Ectodermal cell (in vitro differentiated cells): Measurements from ENCODE around the gene CACYBP. TPM values are rescaled to one million over a fixed set of nuclear protein-coding genes. Genes with fewer than 3 reads are reported as not detected.
A peak's percentile ranks its signal among the peaks of the same experiment; 100 is the strongest.

ENCODE experiments used
- H3K27ac ChIP-seq: 2 replicates; pipeline ENCODE4 v1.7.0; 2013; ENCODE audit warnings: mild to moderate bottlenecking, low read depth, low read length; ENCODE audit not compliant: insufficient read depth, poor library complexity, severe bottlenecking
- H3K27me3 ChIP-seq: 2 replicates; pipeline ENCODE4 v1.7.0; 2013; ENCODE audit warnings: mild to moderate bottlenecking, low read length; ENCODE audit not compliant: insufficient read depth, control insufficient read depth, poor library complexity, severe bottlenecking
- H3K36me3 ChIP-seq: one replicate; pipeline ENCODE4 v1.7.0; 2013; ENCODE audit warnings: low read length; ENCODE audit not compliant: control insufficient read depth, insufficient read depth
- H3K4me1 ChIP-seq: one replicate; pipeline ENCODE4 v1.7.0; 2013; ENCODE audit warnings: low read length; ENCODE audit not compliant: control insufficient read depth, insufficient read depth
- H3K4me3 ChIP-seq: 2 replicates; pipeline ENCODE4 v1.7.0; 2013; ENCODE audit warnings: low read depth, low read length, control low read depth; ENCODE audit not compliant: insufficient read depth
- H3K9me3 ChIP-seq: 2 replicates; pipeline ENCODE4 v1.7.0; 2013; ENCODE audit warnings: mild to moderate bottlenecking, low read length, moderate library complexity; ENCODE audit not compliant: control insufficient read depth
- WGBS, 2 experiments: methylation state at CpG; one replicate each; pipeline ENCODE4 v1.1.7; 2013; ENCODE audit warnings: missing lambda C conversion rate in 2 of 2; 5-methylcytosine and 5-hydroxymethylcytosine counted together
- polyA plus RNA-seq, 4 experiments: library from polyadenylated mRNA; stranded (reverse); fragments of 50-300 nt; gene quantifications; one replicate each; pipeline ENCODE4 v1.2.3, GENCODE V29; 2013

CACYBP gene
- 165 TPM for polyA plus RNA-seq (2013, experiment 1 of 4)
- 140 TPM for polyA plus RNA-seq (2013, experiment 2 of 4)
- 115 TPM for polyA plus RNA-seq (2013, experiment 3 of 4)
- 116 TPM for polyA plus RNA-seq (2013, experiment 4 of 4)

- H3K9me3 ChIP-seq, result no peaks in the 10 kb centered on the region
- 0% methylated on average over 71 of the region's 71 CpGs for WGBS, 2 experiments
- H3K4me1 ChIP-seq, result peaks cover 8% of the 10 kb centered on the region
- H3K4me3 ChIP-seq, result peak within 1 kb of the TSS; percentile 97
- H3K27me3 ChIP-seq, result no peaks in the 10 kb centered on the region
- peaks cover 4% of the 10 kb centered on the region for H3K36me3 ChIP-seq
- peak within 1 kb of the TSS; percentile 98 for H3K27ac ChIP-seq
These were observed at the start of gene CACYBP for GRCh38 chr1:174999936-175000696. Gene CACYBP, plus strand, starts transcription at chr1:174999947. Its CDS starts 234 bp downstream, at chr1:175000181.

GRCh38 chr1:174953285-174954072 is 46.3 kb upstream of the CACYBP start:
- Histone ChIP-seq H3K9me3 (no peaks in the 10 kb centered on the region), H3K27ac (no peak overlapping the region), H3K4me3 (no peak overlapping the region), H3K27me3 (no peaks in the 10 kb centered on the region), H3K36me3 (no peaks in the 10 kb centered on the region), H3K4me1 (peaks cover 13% of the 10 kb centered on the region)
- WGBS, 2 experiments, result 42 to 66% methylated on average over 8 to 10 of the region's 11 CpGs

- Histone ChIP-seq H3K27ac (no peak overlapping the region), H3K36me3 (no peaks in the 10 kb centered on the region), H3K4me1 (peaks cover 13% of the 10 kb centered on the region), H3K9me3 (no peaks in the 10 kb centered on the region), H3K27me3 (no peaks in the 10 kb centered on the region), H3K4me3 (no peak overlapping the region)
These were observed 45.7 kb upstream of the CACYBP start for GRCh38 chr1:174954073-174954460.

- Histone ChIP-seq H3K4me1 (peaks cover 13% of the 10 kb centered on the region), H3K9me3 (no peaks in the 10 kb centered on the region), H3K27ac (peak overlapping the region; percentile 8), H3K4me3 (no peak overlapping the region), H3K36me3 (no peaks in the 10 kb centered on the region), H3K27me3 (no peaks in the 10 kb centered on the region)
- WGBS, 2 experiments, result 93 to 95% methylated on average over 2 to 3 of the region's 3 CpGs
These were observed 44.8 kb upstream of the CACYBP start for GRCh38 chr1:174954671-174955669.

GRCh38 chr1:174956086-174956485 is 43.7 kb upstream of the CACYBP start:
- no peaks in the 10 kb centered on the region for H3K36me3 ChIP-seq
- no peaks in the 10 kb centered on the region for H3K9me3 ChIP-seq
- 96 to 97% methylated on average over 2 to 3 of the region's 3 CpGs for WGBS, 2 experiments
- peaks cover 13% of the 10 kb centered on the region for H3K4me1 ChIP-seq
- H3K27me3 ChIP-seq, result no peaks in the 10 kb centered on the region
- H3K4me3 ChIP-seq, result no peak overlapping the region
- H3K27ac ChIP-seq, result no peak overlapping the region

GRCh38 chr1:174956976-174957375 is 42.8 kb upstream of the CACYBP start:
- H3K27ac ChIP-seq, result no peak overlapping the region
- H3K4me1 ChIP-seq, result peaks cover 13% of the 10 kb centered on the region
- no peaks in the 10 kb centered on the region for H3K36me3 ChIP-seq
- no peaks in the 10 kb centered on the region for H3K9me3 ChIP-seq
- H3K4me3 ChIP-seq, result no peak overlapping the region
- H3K27me3 ChIP-seq, result no peaks in the 10 kb centered on the region

GRCh38 chr1:174957829-174958228 is 41.9 kb upstream of the CACYBP start:
- H3K27ac ChIP-seq, result no peak overlapping the region
- peaks cover 13% of the 10 kb centered on the region for H3K4me1 ChIP-seq
- no peaks in the 10 kb centered on the region for H3K9me3 ChIP-seq
- H3K4me3 ChIP-seq, result no peak overlapping the region
- no peaks in the 10 kb centered on the region for H3K36me3 ChIP-seq
- H3K27me3 ChIP-seq, result no peaks in the 10 kb centered on the region

- WGBS, 2 experiments, result 89 to 95% methylated on average over 1 of the region's 1 CpG
- H3K4me1 ChIP-seq, result peaks cover 9% of the 10 kb centered on the region
- no peaks in the 10 kb centered on the region for H3K9me3 ChIP-seq
- no peak overlapping the region for H3K4me3 ChIP-seq
- H3K36me3 ChIP-seq, result no peaks in the 10 kb centered on the region
- no peak overlapping the region for H3K27ac ChIP-seq
- H3K27me3 ChIP-seq, result no peaks in the 10 kb centered on the region
These were observed 41.4 kb upstream of the CACYBP start for GRCh38 chr1:174958396-174958795.

GRCh38 chr1:174960362-174960761 is 39.4 kb upstream of the CACYBP start:
- Histone ChIP-seq H3K4me1 (peaks cover 7% of the 10 kb centered on the region), H3K4me3 (no peak overlapping the region)
- WGBS, 2 experiments, result 100% methylated on average over 1 of the region's 2 CpGs; no CpG with 5 or more reads in 1 of the 2 experiments

More at GRCh38 chr1:174960362-174960761, 39.4 kb upstream of the CACYBP start:
- H3K9me3 ChIP-seq, result no peaks in the 10 kb centered on the region
- no peak overlapping the region for H3K27ac ChIP-seq
- no peaks in the 10 kb centered on the region for H3K36me3 ChIP-seq
- no peaks in the 10 kb centered on the region for H3K27me3 ChIP-seq
